ENCODE results near the gene TMEM168. TPM values are rescaled to one million over a fixed set of nuclear protein-coding genes. Genes with fewer than 3 reads are reported as not detected.

TMEM168 gene
- total and polyA plus RNA-seq, 12 donors: 9.6 to 23.7 (median 17.5) TPM

- DNase-seq (no peak), ATAC-seq (no peak)
- H3K4me1 ChIP-seq: no peaks in the 10 kb centered on the region
- 71 to 74% methylated on average over 3 of the region's 3 CpGs for WGBS, 2 donors
- no peak for TF ChIP-seq CTCF (IDR thresholded peaks at IDR 0.05)
- no peaks in the 10 kb centered on the region for H3K27me3 ChIP-seq
- H3K27ac ChIP-seq: no peak overlapping the region
- intact Hi-C loops (cut with DNase I): no loop called here
- H3K9me3 ChIP-seq: peaks cover 0 to 45% (median 13%) of the 10 kb centered on the region in 11 donors
- H3K36me3 ChIP-seq: no peaks in the 10 kb centered on the region
- H3K4me3 ChIP-seq: no peak overlapping the region
Observed at GRCh38 chr7:112726076-112726475, 64.1 kb downstream of the TMEM168 start.

- no peak for TF ChIP-seq CTCF (IDR thresholded peaks at IDR 0.05)
- Histone ChIP-seq H3K9me3 (peaks cover 0 to 26% (median 9%) of the 10 kb centered on the region in 11 donors), H3K27me3 (no peaks in the 10 kb centered on the region), H3K27ac (no peak overlapping the region), H3K36me3 (no peaks in the 10 kb centered on the region), H3K4me1 (no peaks in the 10 kb centered on the region), H3K4me3 (no peak overlapping the region)
- intact Hi-C loops (cut with DNase I): no loop called here
- DNase-seq: no peak
- 79 to 86% methylated on average over 4 of the region's 4 CpGs for WGBS, 2 donors
- no peak for ATAC-seq
Observed at GRCh38 chr7:112723416-112723815, 66.8 kb downstream of the TMEM168 start.

GRCh38 chr7:112721366-112721765, 68.8 kb downstream of the TMEM168 start:
- Histone ChIP-seq H3K36me3 (no peaks in the 10 kb centered on the region), H3K9me3 (peaks cover 0 to 19% (median 0%) of the 10 kb centered on the region in 11 donors), H3K4me1 (no peaks in the 10 kb centered on the region), H3K4me3 (no peak overlapping the region), H3K27me3 (no peaks in the 10 kb centered on the region), H3K27ac (no peak overlapping the region)
- ATAC-seq: peak in 3 of 8 donors; percentile 66 to 73 (median 69)
- WGBS, 2 donors: 24 to 54% methylated on average over 1 of the region's 1 CpG
- no peak for DNase-seq
- intact Hi-C loops (cut with DNase I): no loop called here
- TF ChIP-seq CTCF (IDR thresholded peaks at IDR 0.05): no peak

GRCh38 chr7:112715525-112715924, 74.7 kb downstream of the TMEM168 start:
- Histone ChIP-seq H3K4me1 (peaks cover 0 to 6% (median 0%) of the 10 kb centered on the region in 9 donors), H3K27me3 (no peaks in the 10 kb centered on the region), H3K4me3 (no peak overlapping the region), H3K27ac (no peak overlapping the region), H3K9me3 (peaks cover 0 to 24% (median 0%) of the 10 kb centered on the region in 11 donors), H3K36me3 (no peaks in the 10 kb centered on the region)
- TF ChIP-seq CTCF (IDR thresholded peaks at IDR 0.05): no peak
- WGBS, 2 donors: 79 to 80% methylated on average over 4 of the region's 4 CpGs
- no peak for ATAC-seq
- intact Hi-C loops (cut with DNase I): no loop called here
- no peak for DNase-seq
